T-helper 2 cell treated with Interferon-gamma antibody and Interleukin-4, amounts not matched to agents 100 ng/mL and 5 ng/mL, for 36 hours (primary cell): ENCODE results near the gene ADD1. TPM values are rescaled to one million over a fixed set of nuclear protein-coding genes. Genes with fewer than 3 reads are reported as not detected.
"Not testable (repeated sequence)": the region's sequence is repeated elsewhere in the genome, so short reads cannot be mapped to it uniquely, and the experiment has no call there.

ENCODE experiments used
- intact Hi-C: fragments of 100-400 bp; cut with micrococcal nuclease; formaldehyde crosslinking; loops from one replicate; pipeline ENCODE4 v1.15.1; 2023
- total RNA-seq: library from RNA; stranded (reverse); gene quantifications from 2 replicates; pipeline ENCODE4 v1.2.3, GENCODE V29; 2022

Gene ADD1
- total RNA-seq, 1 donor from 2014 or later = 250 TPM

GRCh38 chr4:2913168-2913567, 69.5 kb downstream of the ADD1 start:
- intact Hi-C loops = no loop called here

DNA sequence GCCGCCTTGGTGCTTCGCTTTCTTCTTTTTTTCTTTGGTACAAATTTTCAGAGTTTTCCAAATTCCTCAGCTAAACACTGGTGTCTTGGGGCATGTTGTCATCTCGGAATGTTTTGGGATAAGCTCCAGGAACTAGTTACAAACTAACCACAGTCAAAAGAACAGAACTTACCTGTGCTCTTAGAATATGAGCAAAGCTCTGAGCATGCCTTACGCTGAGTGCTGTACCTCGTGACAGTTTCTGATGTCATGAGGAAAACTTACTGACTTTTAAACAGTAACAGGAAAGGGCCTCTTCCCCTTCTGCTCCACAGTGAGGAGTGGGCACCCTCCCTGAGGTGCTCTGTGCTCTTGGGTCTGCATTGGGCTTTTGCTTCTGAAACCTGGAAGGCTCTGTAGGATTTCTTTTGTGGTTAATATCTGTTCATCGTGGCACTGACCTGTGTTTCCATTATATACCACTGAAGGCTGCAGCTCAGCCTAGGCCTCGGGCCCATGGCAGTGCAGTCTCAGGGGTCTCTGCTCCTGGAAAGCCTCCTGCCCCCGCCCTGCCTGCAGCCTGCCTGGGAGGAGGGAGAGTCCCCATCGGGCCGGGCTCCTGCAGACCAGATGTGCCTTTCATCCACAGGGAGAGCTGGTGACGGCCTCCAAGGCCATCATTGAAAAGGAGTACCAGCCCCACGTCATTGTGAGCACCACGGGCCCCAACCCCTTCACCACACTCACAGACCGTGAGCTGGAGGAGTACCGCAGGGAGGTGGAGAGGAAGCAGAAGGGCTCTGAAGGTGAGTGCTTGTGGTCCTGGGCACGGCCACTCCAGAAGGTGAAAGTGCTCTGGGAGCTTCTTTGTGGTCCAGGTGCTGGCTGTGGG, 70.8 kb downstream of the ADD1 start:
- intact Hi-C loops = no loop called here

- intact Hi-C loops = no loop called here
Observed at GRCh38 chr4:2915789-2916188, 72.1 kb downstream of the ADD1 start.

- intact Hi-C loops = not testable (repeated sequence)
Observed at GRCh38 chr4:2916696-2917095, 73.1 kb downstream of the ADD1 start.

DNA sequence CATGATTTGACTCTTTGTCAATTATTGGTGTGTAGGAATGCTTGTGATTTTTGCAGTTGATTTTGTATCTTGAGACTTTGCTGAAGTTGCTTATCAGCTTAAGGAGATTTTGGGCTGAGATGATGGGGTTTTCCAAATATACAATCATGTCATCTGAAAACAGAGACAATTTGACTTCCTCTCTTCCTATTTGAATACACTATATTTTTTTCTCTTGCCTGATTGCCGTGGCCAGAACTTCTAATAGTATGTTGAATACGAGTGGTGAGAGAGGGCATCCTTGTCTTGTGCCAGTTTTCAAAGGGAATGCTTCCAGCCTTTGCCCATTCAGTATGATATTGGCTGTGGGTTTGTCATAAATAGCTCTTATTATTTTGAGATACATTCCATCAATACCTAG, 74.7 kb downstream of the ADD1 start:
- intact Hi-C loops = not testable (repeated sequence)

- intact Hi-C loops = not testable (repeated sequence)
Observed at GRCh38 chr4:2918714-2919113, 75.1 kb downstream of the ADD1 start.

- intact Hi-C loops = not testable (repeated sequence)
Observed at GRCh38 chr4:2922453-2923101, 78.9 kb downstream of the ADD1 start.

- intact Hi-C loops = no loop called here
Observed at GRCh38 chr4:2923141-2923551, 79.5 kb downstream of the ADD1 start.

DNA sequence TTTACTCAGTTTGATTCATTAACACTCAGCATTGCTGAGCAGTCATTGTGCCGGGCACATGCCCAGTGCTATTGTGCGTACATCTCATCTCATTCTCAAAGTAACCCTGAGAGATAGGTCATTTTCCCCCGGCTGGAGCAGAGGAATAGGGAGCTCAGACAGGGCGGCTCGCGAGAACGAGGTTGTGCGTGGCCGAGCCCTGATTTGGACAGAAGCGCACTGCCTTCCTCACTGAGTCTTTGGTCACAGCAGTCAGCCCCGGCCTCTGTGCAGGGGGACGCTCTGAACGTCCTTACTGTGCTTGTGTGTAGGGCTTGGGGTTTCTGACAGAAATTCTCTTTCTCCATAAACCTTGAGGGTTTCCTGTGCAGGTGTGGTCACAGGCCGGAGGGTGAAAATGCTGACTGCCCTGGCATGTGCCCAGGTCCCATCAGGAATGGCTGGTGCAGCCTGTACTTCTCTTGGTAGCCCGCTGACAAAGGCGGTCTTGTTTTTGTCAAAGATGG, 80.1 kb downstream of the ADD1 start:
- intact Hi-C loops = no loop called here

DNA sequence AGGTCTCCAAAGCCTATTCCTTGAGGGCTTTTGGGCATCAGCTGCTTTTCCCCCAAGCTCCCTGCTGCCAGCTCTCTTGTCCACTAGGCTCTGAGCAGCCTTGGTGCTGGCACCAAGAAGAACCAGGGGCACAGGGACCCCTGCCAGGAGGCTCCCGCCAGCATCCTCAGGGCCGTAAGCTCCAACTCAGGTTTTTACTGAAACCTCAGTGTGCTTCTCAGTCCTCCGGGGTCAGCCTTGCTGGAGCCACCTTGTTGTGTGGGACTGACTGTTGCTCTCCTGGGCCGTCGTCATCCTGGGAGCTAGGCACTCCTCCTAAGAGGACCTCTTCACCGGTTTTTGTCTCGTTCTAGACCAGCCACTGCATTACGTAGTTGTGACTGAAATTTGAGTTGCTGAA, 80.6 kb downstream of the ADD1 start:
- intact Hi-C loops = no loop called here

DNA sequence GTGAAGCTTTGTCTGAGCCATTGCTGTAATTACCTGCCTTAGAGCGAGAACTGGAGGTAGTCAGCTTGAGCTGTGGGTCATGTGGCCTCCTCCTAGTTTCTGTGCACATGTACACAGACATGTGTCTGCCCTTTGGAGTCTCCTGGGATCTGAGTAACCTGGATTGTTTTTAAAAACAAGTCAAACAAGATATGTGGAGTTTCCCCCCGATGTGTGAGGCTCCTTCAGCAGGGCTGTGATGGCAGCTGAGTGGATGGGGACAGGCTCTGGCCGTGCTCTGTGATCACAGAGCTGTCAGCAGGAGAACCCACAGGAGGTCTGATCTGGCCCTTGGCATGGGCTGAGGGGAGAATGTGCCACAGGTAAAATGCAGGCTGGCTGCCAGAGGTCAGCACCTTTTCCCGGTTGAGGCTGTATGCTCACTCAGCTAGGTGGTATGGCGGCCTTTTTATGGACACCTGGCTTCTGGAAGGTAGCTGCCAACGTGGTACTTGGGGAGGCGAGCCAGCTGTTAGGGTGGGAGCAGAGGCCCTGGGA, 81.2 kb downstream of the ADD1 start:
- intact Hi-C loops = no loop called here

DNA sequence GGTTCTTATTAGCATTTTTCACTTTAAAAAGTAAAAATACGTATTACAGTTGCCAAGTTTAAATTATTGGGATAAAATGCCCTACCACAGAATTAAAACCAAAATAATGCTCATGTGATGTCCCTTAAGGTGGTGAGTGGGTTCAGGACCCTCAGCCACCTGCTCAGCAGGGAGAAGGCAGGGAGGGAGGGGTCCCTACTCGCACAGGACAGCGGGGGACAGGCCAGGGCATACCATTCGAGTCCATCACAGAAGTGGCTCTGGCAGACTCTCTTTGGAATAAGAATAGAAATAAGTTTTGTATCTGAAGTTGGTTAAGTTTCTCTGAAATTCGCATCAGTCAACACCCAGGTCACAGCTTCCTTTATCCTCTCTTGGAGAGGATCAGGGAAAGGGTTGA, 81.9 kb downstream of the ADD1 start:
- intact Hi-C loops = no loop called here

- intact Hi-C loops = no loop called here
Observed at GRCh38 chr4:2925931-2926860, 82.6 kb downstream of the ADD1 start.

DNA sequence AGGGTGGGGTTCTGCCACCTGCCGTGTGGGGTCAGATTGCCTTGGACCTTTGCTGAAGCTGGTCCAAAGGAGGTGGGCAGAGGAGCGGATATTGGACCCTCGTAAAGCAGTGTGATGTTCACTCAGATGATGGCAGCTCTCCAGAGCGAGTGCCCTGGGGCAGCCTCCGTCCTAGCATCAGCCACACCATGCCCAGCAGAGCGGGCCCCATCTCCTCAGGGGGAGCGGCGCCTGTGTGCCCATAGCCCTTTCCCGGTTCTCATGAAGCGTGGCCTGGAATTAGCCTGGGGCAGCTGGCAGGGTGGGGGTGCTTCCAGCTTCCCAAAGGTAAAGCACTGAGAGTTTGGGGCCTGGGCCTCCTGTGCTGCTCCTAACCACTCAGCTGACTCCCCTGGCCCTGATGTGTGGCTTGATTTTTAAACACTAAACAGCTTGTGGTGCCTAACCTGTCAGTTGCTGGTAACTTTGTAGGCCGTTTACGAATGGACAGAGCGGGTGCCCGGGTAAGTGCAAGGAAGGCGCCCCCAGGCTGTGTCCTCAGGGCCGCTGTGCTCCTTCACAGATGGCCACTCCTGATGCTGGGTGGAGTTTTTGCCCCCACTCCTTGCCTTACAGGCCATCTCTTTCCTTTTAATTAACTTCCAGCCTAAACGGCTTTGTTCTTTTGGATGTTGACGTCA, 83.5 kb downstream of the ADD1 start:
- intact Hi-C loops = no loop called here

- intact Hi-C loops = no loop called here
Observed at GRCh38 chr4:2927696-2928075, 84.0 kb downstream of the ADD1 start.

- intact Hi-C loops = no loop called here
Observed at GRCh38 chr4:2928242-2929176, 84.9 kb downstream of the ADD1 start.

DNA sequence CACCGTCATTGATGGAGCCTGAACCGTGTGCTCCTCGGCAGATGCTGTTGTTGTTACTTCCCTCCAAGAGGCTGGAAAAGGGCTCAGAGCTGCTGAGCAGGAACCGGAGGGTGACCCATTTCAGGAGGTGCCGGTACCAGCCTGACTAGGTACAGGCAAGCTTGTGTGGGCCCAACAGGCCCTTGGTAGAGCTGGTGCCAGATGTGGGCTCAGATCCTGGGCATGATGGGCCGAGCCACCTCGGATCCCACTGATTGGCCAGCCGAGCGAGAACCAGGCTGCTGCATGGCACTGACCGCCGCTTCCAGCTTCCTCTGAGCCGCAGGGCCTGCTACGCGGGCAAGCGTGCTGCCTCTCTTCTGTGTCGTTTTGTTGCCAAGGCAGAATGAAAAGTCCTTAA, 85.8 kb downstream of the ADD1 start:
- intact Hi-C loops = no loop called here

DNA sequence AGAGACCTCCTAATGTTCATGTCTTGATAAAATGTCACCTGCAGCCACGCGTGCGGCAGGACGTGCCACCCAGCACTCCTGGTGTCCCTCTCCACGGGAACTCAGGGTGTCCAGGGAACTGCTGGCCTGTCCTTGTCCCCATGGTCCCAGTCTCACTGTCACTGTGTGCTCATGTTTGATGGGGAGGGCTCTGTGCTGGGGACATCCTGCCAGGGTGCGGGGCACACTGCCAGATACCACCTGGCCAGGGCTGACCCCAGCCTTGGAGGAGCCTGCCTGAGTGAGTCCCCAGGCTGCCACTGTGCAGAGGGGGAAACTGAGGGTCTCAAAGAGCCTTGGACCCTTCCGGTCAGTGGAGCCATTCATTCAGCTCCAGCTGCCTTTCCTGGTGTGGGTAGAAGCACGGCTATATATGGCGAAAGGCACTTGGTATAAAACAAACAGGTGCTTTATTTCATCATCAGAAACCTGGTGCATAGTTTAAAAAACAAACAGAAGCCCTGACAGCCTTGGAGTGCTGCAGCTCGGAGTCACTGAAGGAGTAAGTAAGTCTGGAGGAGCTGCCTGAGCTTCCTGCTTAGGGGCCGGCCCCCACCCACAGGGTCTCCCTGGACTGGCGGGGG, 86.6 kb downstream of the ADD1 start:
- intact Hi-C loops = loop anchor here (10.0 kb wide), 1 partner anchor 85 kb away; the partner anchor contains the start of gene ADD1
